22Rv1 (cell line): ENCODE data around the gene GPC2.

Experiments used
- ZFX ChIP-seq: fragments of 450-650 bp; IDR thresholded peaks from 2 replicates; pipeline ENCODE4 v1.6.1; 2017; ENCODE audit warnings: antibody characterized with exemption, borderline replicate concordance
- TF ChIP-seq, protein P1 (sequence below): fragments of 450-650 bp; IDR thresholded peaks from 2 replicates; pipeline ENCODE4 v1.5.1; 2017; ENCODE audit warnings: mild to moderate bottlenecking

- TF ChIP-seq, protein P1, sequence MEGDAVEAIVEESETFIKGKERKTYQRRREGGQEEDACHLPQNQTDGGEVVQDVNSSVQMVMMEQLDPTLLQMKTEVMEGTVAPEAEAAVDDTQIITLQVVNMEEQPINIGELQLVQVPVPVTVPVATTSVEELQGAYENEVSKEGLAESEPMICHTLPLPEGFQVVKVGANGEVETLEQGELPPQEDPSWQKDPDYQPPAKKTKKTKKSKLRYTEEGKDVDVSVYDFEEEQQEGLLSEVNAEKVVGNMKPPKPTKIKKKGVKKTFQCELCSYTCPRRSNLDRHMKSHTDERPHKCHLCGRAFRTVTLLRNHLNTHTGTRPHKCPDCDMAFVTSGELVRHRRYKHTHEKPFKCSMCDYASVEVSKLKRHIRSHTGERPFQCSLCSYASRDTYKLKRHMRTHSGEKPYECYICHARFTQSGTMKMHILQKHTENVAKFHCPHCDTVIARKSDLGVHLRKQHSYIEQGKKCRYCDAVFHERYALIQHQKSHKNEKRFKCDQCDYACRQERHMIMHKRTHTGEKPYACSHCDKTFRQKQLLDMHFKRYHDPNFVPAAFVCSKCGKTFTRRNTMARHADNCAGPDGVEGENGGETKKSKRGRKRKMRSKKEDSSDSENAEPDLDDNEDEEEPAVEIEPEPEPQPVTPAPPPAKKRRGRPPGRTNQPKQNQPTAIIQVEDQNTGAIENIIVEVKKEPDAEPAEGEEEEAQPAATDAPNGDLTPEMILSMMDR: no peak
- TF ChIP-seq ZFX: no peak
Measured at GRCh38 chr7:100142461-100142860, 34.7 kb downstream of the GPC2 start.
